BLaER1 treated with 17β-estradiol and CSF1 and Interleukin-3, amounts not matched to agents 10 nM and 100 nM (cell line): ENCODE measurements around the gene FAR2.
"Not testable (repeated sequence)": the region's sequence is repeated elsewhere in the genome, so short reads cannot be mapped to it uniquely, and the experiment has no call there.

ENCODE experiments used
- H3K27ac ChIP-seq, 11 experiments: shearing (Covaris generic); formaldehyde crosslinking; 2 replicates each; pipeline ENCODE4 v1.8.1; 2022
- H3K27me3 ChIP-seq, 11 experiments: shearing (Covaris generic); formaldehyde crosslinking; 2 replicates each; pipeline ENCODE4 v1.8.1; 2022
- H3K36me3 ChIP-seq, 11 experiments: shearing (Covaris generic); formaldehyde crosslinking; 2 replicates each; pipeline ENCODE4 v1.8.1; 2022
- H3K4me1 ChIP-seq, 10 experiments: shearing (Covaris generic); formaldehyde crosslinking; 2 replicates each; pipeline ENCODE4 v1.8.1; 2022
- H3K4me2 ChIP-seq, 11 experiments: shearing (Covaris generic); formaldehyde crosslinking; 2 replicates each; pipeline ENCODE4 v1.8.1; 2022
- H3K4me3 ChIP-seq, 10 experiments: shearing (Covaris generic); formaldehyde crosslinking; 2 replicates each; pipeline ENCODE4 v1.8.1; 2022
- H3K9ac ChIP-seq, 11 experiments: shearing (Covaris generic); formaldehyde crosslinking; 2 replicates each; pipeline ENCODE4 v1.8.1; 2022
- H3K9me3 ChIP-seq, 11 experiments: shearing (Covaris generic); formaldehyde crosslinking; replicated peaks in 1 of 11; 2 replicates each; pipeline ENCODE4 v1.8.1; 2022
- H4K20me1 ChIP-seq, 11 experiments: shearing (Covaris generic); formaldehyde crosslinking; 2 replicates each; pipeline ENCODE4 v1.8.1; 2022
- Cebpa-rat ChIP-seq, 11 experiments: shearing (Covaris generic); IDR thresholded peaks; 2 replicates each; pipeline ENCODE4 v1.8.1; 2022

Gene FAR2

DNA sequence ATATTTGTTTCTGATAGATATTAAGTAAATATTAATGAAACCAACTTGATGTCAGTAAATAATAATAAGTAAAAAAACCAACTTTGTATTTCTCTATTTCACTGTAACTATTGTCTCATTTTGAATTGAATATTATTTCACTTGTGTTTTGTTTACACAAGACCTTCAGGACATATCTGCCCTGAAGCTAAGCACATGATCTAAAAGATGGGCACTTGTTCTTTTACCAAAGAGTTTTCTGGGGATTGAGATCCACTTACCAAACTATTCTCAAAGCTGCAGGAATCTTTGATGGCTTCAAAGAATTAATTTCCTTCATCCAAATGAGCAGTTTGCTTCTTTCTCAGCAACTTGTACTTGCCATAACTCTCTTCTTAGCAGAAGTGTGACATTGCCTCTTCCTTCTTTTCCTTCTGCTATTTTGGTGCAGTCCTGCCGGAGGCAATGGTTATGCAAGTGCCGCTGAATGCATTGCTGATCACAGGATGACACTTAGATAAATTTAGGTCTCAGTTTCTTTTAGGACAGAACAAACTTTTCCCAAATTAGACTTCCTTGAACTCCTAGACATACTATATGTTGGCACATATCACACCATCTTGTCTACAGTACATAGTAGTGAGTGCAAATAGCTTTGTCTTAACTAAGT is 9.2 kb downstream of the FAR2 start:
- Histone ChIP-seq H4K20me1 (0 out of 22 replicates have a peak, but pooled peaks cover 0 to 3% (median 0%) of the 10 kb centered on the region in 11 experiments), H3K4me2 (peak overlapping the region; percentile 64 to 89 (median 79)), H3K27ac (peak overlapping the region in 9 of 11 experiments; percentile 56 to 81 (median 74); a peak in 18 of 22 replicates), H3K9me3 (peaks cover 0 to 15% (median 6%) of the 10 kb centered on the region in 11 experiments; a peak in 10 of 22 replicates), H3K9ac (peak overlapping the region in 9 of 11 experiments; percentile 37 to 72 (median 60); a peak in 15 of 22 replicates), H3K36me3 (peaks cover 0 to 6% (median 0%) of the 10 kb centered on the region in 11 experiments; a peak in 1 of 22 replicates), H3K27me3 (peaks cover 0 to 52% (median 0%) of the 10 kb centered on the region in 11 experiments; a peak in 6 of 22 replicates), H3K4me1 (peaks cover 47 to 73% (median 62%) of the 10 kb centered on the region in 10 experiments), H3K4me3 (peak overlapping the region in 6 of 10 experiments; percentile 16 to 52 (median 42); a peak in 8 of 20 replicates)
- peak in 9 of 11 experiments; percentile 12 to 89 (median 76); a peak in 14 of 22 replicates for TF ChIP-seq Cebpa-rat (IDR thresholded peaks at IDR 0.05)

DNA sequence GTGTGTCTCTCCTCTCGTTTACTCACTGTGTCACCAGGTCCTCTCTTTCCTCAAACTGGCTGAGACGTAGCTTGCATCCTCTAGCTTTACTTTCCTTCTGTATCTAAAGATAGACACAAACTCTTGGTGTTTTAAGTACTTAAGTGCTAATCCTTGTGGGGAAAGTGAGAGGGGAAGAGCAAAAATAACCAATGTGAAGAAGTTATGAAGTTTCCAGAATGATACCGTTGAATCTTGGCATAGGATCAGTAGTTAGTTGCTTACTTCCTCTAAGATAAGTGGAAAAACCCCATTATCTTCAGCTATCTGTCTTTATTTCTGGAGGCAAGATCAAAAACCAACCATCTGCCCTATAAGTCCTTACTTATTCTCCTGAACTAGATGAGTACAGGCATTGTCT is 10.6 kb downstream of the FAR2 start:
- H4K20me1 ChIP-seq, result peaks cover 0 to 8% (median 0%) of the 10 kb centered on the region in 11 experiments; a peak in 4 of 22 replicates
- H3K4me1 ChIP-seq, result peaks cover 50 to 70% (median 62%) of the 10 kb centered on the region in 10 experiments
- peaks cover 0 to 6% (median 0%) of the 10 kb centered on the region in 11 experiments; a peak in 1 of 22 replicates for H3K36me3 ChIP-seq
- H3K27me3 ChIP-seq, result peaks cover 0 to 62% (median 0%) of the 10 kb centered on the region in 11 experiments; a peak in 6 of 22 replicates
- peak overlapping the region in 9 of 11 experiments; percentile 56 to 81 (median 74); a peak in 18 of 22 replicates for H3K27ac ChIP-seq
- H3K9ac ChIP-seq, result no peak overlapping the region
- peak overlapping the region; percentile 64 to 89 (median 79) for H3K4me2 ChIP-seq
- H3K9me3 ChIP-seq, result peaks cover 0 to 15% (median 6%) of the 10 kb centered on the region in 11 experiments; a peak in 10 of 22 replicates
- H3K4me3 ChIP-seq, result 0 out of 20 replicates have a peak overlapping the region, but pooled peaks of 1 of the 10 experiments have one; percentile 4
- TF ChIP-seq Cebpa-rat (IDR thresholded peaks at IDR 0.05), result no peak

DNA sequence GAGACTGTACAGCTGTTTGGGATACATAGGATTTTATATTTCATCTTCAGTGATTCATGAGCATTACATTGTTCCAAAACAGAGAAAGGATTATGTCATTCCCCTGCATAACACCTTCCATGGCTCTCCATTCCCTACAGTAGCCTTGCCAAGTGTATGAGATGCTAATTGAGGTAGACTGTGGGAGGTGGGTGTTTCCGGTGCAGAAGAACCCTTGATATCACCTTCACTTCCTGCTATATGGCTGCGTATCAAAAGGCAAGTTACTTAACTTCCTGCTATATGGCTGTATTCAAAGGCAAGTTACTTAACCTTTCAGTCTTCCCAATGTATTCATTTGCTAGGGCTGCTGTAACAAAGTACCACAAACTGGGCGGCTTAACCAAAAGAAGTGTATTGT is 11.2 kb downstream of the FAR2 start:
- TF ChIP-seq Cebpa-rat (IDR thresholded peaks at IDR 0.05), result no peak
- Histone ChIP-seq H3K4me2 (peak overlapping the region; percentile 64 to 89 (median 79)), H3K9me3 (peaks cover 0 to 15% (median 6%) of the 10 kb centered on the region in 11 experiments; a peak in 10 of 22 replicates), H3K9ac (no peak overlapping the region), H3K4me3 (no peak overlapping the region), H4K20me1 (peaks cover 0 to 9% (median 0%) of the 10 kb centered on the region in 11 experiments; a peak in 4 of 22 replicates), H3K36me3 (peaks cover 0 to 6% (median 0%) of the 10 kb centered on the region in 11 experiments; a peak in 1 of 22 replicates), H3K27ac (peak overlapping the region in 9 of 11 experiments; percentile 56 to 81 (median 74); a peak in 16 of 22 replicates), H3K4me1 (peaks cover 50 to 69% (median 61%) of the 10 kb centered on the region in 10 experiments), H3K27me3 (peaks cover 0 to 58% (median 0%) of the 10 kb centered on the region in 11 experiments; a peak in 6 of 22 replicates)

DNA sequence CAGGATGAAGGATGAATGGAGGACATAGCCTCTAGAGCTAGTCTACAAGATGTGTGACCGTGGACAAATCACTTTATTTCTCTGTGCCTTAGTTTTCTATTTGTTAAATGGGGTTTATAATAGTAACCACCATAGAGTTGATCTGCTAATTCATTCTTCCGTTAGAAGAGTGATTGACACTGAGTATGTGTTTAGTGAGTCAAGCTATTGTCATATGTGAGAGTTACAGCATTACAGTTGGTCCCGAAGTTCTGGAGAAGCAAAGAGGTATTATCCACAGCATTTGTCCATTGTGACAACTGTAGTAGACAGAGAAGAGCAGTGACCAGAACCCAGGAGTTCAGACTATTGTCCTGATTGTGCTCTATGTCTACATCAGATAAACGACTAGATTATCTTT is 14.1 kb downstream of the FAR2 start:
- peaks cover 0 to 10% (median 3%) of the 10 kb centered on the region in 11 experiments; a peak in 11 of 22 replicates for H3K36me3 ChIP-seq

DNA sequence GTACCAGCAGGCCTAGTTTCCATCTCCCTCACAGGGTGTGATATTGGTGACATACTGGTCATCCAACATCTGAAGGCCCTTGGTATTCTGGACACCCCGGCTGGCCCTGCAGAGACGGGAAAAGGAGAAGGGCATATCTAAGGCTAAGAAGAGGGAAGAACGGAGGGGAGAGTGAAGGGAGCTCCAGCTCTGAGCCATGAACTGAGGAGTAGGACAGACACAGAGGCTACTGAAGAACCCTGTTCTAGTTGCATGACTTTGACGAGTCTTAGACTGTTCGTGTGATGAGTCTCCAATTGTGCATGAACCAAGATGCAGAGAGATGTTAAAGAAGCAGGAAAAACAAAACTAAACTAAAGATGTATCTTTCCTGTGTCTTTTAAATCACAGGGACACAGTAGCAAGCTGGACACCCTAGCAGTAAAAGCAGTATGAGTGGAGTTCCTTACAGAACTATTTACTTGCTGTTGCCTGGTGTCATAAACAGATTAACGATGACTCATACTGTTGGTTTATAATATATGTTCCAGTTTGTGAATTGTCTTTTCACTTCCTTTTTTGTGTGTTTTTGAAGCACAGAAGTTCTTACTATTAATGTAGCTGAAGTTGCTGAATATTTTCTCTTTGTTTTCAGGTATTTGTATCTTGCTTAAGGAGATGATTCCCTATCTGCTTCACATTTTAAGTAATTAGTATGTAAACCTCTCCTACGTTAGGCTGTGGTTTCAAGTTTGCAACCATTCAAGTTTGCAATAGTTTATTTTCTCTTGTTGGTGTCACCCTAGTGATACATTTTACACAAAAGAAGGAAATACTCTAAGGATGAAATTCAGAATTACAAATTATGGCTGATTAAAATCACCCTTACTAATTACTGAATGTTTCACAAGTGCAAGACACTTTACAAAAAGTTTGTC is 15.7 kb downstream of the FAR2 start:
- H3K9ac ChIP-seq, result peak overlapping the region in 6 of 11 experiments; percentile 8 to 65 (median 34); a peak in 7 of 22 replicates
- peaks cover 15 to 40% (median 26%) of the 10 kb centered on the region in 11 experiments; a peak in 20 of 22 replicates for H3K9me3 ChIP-seq
- peaks cover 0 to 95% (median 0%) of the 10 kb centered on the region in 11 experiments; a peak in 7 of 22 replicates for H3K27me3 ChIP-seq
- peaks cover 0 to 10% (median 0%) of the 10 kb centered on the region in 11 experiments; a peak in 4 of 22 replicates for H4K20me1 ChIP-seq
- TF ChIP-seq Cebpa-rat (IDR thresholded peaks at IDR 0.05), result no peak
- H3K4me3 ChIP-seq, result peak overlapping the region in 2 of 10 experiments; percentile 8 to 41; a peak in 2 of 20 replicates
- peaks cover 0 to 22% (median 14%) of the 10 kb centered on the region in 11 experiments; a peak in 15 of 22 replicates for H3K36me3 ChIP-seq
- H3K27ac ChIP-seq, result peak overlapping the region; percentile 26 to 86 (median 51); a peak in 20 of 22 replicates
- H3K4me2 ChIP-seq, result peak overlapping the region; percentile 60 to 90 (median 78)
- H3K4me1 ChIP-seq, result peaks cover 25 to 39% (median 32%) of the 10 kb centered on the region in 10 experiments

More for the DNA sequence above, 14.1 kb downstream of the FAR2 start:
- H3K27ac ChIP-seq, result peak overlapping the region in 1 of 11 experiments; percentile 69; a peak in 1 of 22 replicates
- peaks cover 0 to 86% (median 0%) of the 10 kb centered on the region in 11 experiments; a peak in 7 of 22 replicates for H3K27me3 ChIP-seq
- peaks cover 0 to 10% (median 0%) of the 10 kb centered on the region in 11 experiments; a peak in 4 of 22 replicates for H4K20me1 ChIP-seq
- no peak for TF ChIP-seq Cebpa-rat (IDR thresholded peaks at IDR 0.05)
- H3K9ac ChIP-seq, result no peak overlapping the region
- peak overlapping the region in 1 of 11 experiments; percentile 86; a peak in 3 of 22 replicates for H3K4me2 ChIP-seq
- no peak overlapping the region for H3K4me3 ChIP-seq
- peaks cover 41 to 55% (median 47%) of the 10 kb centered on the region in 10 experiments for H3K4me1 ChIP-seq
- peaks cover 4 to 26% (median 10%) of the 10 kb centered on the region in 11 experiments; a peak in 20 of 22 replicates for H3K9me3 ChIP-seq

DNA sequence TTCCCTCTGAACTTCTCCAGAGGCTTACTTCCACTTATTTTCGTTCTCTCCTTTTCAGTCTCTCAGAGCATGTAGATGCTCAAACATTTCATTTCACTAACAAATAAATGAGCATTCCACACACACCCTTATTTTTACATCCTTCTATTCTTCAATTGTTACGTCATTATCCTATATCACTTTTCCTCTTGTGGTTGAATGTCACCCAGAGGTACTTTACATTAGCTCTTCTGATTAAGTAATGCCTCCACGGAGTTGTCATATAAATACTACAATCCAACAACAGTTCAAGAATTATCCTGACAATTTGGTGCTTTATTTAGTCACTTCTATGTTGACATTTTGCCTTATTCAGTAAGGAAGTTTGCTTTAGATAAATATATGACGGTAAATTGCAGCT is 18.4 kb downstream of the FAR2 start:
- no peak overlapping the region for H3K27ac ChIP-seq
- H3K9ac ChIP-seq, result no peak overlapping the region
- peaks cover 34 to 53% (median 39%) of the 10 kb centered on the region in 11 experiments for H3K9me3 ChIP-seq
- no peak overlapping the region for H3K4me3 ChIP-seq
- no peak overlapping the region for H3K4me2 ChIP-seq
- H3K4me1 ChIP-seq, result peaks cover 20 to 29% (median 22%) of the 10 kb centered on the region in 10 experiments
- TF ChIP-seq Cebpa-rat (IDR thresholded peaks at IDR 0.05), result no peak
- peaks cover 0 to 95% (median 0%) of the 10 kb centered on the region in 11 experiments; a peak in 7 of 22 replicates for H3K27me3 ChIP-seq
- peaks cover 9 to 38% (median 30%) of the 10 kb centered on the region in 11 experiments for H3K36me3 ChIP-seq
- H4K20me1 ChIP-seq, result peaks cover 0 to 10% (median 0%) of the 10 kb centered on the region in 11 experiments; a peak in 4 of 22 replicates

DNA sequence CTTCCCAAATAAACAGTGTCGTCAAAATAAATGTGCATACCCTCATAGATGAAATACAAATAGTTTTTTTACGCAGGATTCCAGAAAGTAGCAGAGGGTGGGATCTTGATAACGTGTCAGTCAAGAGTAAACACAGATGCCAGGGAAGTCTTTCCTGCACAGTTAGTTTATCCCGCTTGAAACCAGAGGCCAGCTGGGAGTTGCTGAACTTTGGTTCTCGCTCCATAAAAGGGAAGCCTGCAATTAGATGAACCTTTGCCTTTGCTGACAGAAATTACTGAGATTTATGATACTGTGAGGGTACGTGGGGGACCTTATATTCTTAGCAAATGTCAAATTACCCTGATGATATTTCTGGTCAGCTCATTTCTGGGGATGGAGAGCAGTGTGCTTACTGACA is 18.9 kb downstream of the FAR2 start:
- no peak for TF ChIP-seq Cebpa-rat (IDR thresholded peaks at IDR 0.05)

DNA sequence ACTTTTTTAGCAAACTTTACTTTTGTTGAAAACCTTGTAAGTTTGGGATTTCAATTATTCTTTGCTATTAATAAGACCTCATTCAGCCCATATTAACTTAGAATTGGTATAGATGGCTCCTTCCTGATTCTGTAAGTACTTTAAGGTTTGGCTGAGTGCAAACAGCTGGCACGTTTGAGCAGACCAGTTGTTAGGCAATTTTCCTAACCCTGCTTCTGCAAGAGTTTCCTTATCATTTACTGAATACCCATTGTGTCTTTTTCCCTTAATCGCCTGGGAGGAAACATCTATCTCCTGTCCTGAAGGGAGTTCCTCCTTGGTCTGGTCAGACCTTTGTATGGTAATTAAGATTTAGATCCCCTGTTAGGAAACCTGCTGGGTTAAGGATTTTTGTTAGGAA is 20.9 kb downstream of the FAR2 start:
- Histone ChIP-seq H3K27me3 (peaks cover 0 to 92% (median 0%) of the 10 kb centered on the region in 11 experiments; a peak in 7 of 22 replicates), H3K36me3 (peaks cover 9 to 62% (median 36%) of the 10 kb centered on the region in 11 experiments), H3K9me3 (peaks cover 46 to 78% (median 62%) of the 10 kb centered on the region in 11 experiments), H3K4me1 (peaks cover 6 to 11% (median 9%) of the 10 kb centered on the region in 10 experiments)
- not testable (repeated sequence) for H4K20me1 ChIP-seq, H3K27ac ChIP-seq, H3K9ac ChIP-seq, H3K4me3 ChIP-seq, H3K4me2 ChIP-seq

More for the DNA sequence above, 18.9 kb downstream of the FAR2 start:
- H3K4me1 ChIP-seq, result peaks cover 20 to 29% (median 22%) of the 10 kb centered on the region in 10 experiments
- no peak overlapping the region for H3K9ac ChIP-seq
- H3K9me3 ChIP-seq, result peaks cover 35 to 59% (median 43%) of the 10 kb centered on the region in 11 experiments
- no peak overlapping the region for H3K4me3 ChIP-seq
- H3K4me2 ChIP-seq, result no peak overlapping the region
- peaks cover 9 to 43% (median 33%) of the 10 kb centered on the region in 11 experiments for H3K36me3 ChIP-seq
- H3K27ac ChIP-seq, result no peak overlapping the region
- H4K20me1 ChIP-seq, result peaks cover 0 to 10% (median 0%) of the 10 kb centered on the region in 11 experiments; a peak in 4 of 22 replicates
- peaks cover 0 to 95% (median 0%) of the 10 kb centered on the region in 11 experiments; a peak in 7 of 22 replicates for H3K27me3 ChIP-seq

DNA sequence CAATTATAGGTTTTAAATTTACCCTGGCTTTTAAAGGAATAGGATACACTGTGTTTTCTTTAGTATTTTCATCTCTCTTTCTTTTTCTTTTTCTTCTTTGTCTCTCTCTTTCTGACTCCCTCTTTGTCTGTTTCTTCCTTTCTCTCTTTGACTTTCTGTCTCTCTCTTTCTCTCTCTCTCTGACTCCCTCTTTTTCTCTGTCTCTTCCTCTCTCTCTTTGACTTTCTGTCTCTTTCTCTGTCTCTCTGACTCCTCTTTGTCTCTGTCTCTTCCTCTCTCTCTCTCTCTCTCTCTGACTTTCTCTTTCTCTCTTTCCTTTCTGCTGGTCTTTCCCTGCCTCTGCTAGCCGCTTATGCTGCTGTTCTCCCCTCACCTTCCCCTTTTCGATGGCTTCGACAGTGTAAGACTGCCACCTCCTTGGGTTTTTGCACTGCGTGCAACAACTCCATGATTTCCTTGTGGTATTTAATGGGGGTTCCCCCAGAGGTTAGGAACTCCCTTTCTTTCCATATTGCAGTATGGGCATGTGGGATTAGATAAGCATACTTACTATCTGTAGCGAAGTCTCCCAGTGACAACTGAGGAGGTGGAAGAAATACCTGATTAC is 21.5 kb downstream of the FAR2 start:
- not testable (repeated sequence) for H3K4me1 ChIP-seq, H3K4me2 ChIP-seq, H4K20me1 ChIP-seq, H3K4me3 ChIP-seq, H3K27ac ChIP-seq, H3K9ac ChIP-seq
- H3K36me3 ChIP-seq, result peaks cover 9 to 68% (median 41%) of the 10 kb centered on the region in 11 experiments
- H3K9me3 ChIP-seq, result peaks cover 52 to 84% (median 68%) of the 10 kb centered on the region in 11 experiments
- peaks cover 0 to 93% (median 0%) of the 10 kb centered on the region in 11 experiments; a peak in 7 of 22 replicates for H3K27me3 ChIP-seq
